Femur (tissue), 1 donor: ENCODE results near the gene USP33.
"Not testable (repeated sequence)": the region's sequence is repeated elsewhere in the genome, so short reads cannot be mapped to it uniquely, and the experiment has no call there.

Source experiments
- DNase-seq: peaks from one replicate; pipeline ENCODE4 v3.0.0-alpha.2; 2017

The USP33 gene

GRCh38 chr1:77670330-77670729 lies 89.3 kb downstream of the USP33 start:
- DNase-seq, result no peak

DNA sequence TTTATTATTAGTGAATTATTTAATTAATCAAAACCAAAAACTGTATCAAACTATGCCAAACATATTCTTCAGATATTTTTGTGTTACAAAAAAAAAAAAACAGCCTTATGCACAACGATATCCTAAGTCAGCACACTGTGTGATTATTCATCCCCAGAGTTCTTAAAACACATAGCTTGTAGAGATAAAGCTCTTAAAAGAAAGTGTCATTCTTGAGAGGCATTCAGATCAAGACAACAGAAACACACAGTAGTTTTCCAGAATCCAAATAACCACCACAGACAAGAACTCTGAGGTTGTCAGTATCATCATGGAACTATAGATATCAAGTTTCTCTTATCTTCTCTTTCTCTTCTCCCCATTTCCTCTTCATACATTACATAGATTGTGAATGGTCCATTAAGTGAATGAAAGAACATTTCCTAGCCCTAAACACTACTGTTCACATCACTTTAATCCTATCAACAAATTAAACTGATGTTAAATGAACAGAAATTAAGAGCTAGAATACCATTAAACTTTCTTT lies 90.7 kb downstream of the USP33 start:
- no peak for DNase-seq

DNA sequence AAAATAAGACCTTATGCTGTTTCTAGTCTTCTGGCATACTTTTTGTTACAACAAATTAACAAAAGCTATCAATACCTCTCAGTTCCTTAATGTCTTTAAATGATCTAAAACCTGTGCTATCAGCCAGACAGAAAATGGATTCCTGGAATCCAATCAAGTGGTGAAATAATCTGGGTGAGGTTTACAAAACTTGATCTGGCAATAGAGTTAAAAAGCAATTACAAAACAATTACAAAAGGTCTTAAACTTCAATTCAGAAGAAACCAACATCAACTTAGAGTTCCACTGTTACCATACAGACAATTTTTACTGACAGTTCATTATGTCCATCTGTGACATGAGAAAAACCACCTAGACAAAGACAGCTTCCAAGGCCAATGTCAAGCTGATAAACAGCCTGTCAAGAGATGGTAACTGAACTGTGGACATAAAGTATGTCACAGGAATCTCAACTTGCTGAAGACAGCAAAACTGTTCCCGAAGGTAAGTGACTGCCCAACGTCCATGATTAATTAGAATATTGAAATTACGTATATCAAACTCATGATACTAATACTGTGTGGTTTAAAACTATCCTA lies 94.6 kb downstream of the USP33 start:
- DNase-seq, result no peak

- no peak for DNase-seq
Measured at GRCh38 chr1:77661696-77662095, 98.0 kb downstream of the USP33 start.

- no peak for DNase-seq
Measured at GRCh38 chr1:77659879-77660593, 99.6 kb downstream of the USP33 start.

DNA sequence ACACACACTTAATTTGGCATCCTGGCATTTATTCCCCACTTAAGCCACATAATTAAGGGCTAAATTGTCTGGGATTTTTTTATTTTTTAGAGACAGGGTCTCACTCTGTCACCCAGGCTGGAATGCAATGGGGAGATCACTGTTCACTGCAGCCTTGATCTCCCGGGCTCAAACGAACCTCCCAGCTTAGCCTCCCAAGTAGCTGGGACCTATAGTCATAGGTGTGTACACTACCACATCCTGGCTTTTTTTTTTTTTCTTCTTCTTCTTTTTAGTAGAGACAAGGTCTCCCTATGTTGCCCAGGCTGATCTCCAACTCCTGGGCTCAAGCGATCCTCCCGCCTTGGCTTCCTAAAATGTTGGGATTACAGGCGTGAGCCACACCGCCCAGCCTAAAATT lies 101.4 kb downstream of the USP33 start:
- no peak for DNase-seq

GRCh38 chr1:77655431-77655974 lies 104.1 kb downstream of the USP33 start:
- DNase-seq, result no peak

DNA sequence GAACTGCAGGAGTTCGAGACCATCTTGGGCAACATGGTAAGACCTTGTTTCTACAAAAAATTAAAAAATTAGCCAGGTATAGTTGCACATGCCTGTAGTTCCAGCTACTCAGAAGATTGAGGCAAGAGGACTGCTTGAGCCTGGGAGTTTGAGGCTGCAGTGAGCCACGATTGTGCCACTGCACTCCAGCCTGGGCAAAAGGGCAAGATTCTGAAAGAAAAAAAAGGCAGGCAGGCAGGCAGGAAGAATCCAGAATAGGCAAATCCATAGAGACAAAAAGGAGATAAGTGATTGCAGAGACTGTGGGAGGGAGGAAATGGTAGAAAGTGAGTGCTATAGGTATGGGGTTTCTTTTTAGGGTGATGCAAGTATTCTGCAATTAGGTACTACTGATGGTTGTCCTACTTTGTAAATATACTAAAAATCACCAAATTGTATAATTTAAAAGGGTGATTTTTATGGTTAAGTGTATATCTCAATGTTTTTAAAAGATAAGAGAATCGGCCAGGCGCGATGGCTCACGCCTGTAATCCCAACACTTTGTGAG lies 106.6 kb downstream of the USP33 start:
- no peak for DNase-seq

GRCh38 chr1:77652268-77652667 lies 107.4 kb downstream of the USP33 start:
- no peak for DNase-seq

- DNase-seq, result no peak
Measured at GRCh38 chr1:77649127-77649526, 110.5 kb downstream of the USP33 start.

DNA sequence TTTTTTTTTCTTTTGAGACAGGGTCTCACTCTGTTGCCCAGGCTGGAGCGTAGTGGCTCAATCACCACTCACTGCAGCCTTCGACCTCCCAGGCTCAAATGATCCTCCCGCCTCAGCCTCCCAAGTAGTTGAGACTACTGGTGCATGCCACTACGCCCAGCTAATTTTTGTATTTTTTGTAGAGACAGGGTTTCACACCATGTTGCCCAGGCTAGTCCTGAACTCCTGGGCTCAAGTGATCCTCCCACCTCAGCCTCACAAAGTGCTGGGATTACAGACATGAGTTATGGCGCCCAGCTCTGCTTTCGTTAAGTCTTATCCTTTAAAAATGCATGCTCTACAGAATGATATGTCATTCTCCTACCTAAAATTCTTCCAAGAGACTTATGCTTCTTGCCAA lies 113.4 kb downstream of the USP33 start:
- DNase-seq, result not testable (repeated sequence)
